ENCODE measurements around the gene ICAM5. TPM values are rescaled to one million over a fixed set of nuclear protein-coding genes. Genes with fewer than 3 reads are reported as not detected.
A peak's percentile ranks its signal among the peaks of the same experiment; 100 is the strongest.

The ICAM5 gene
- total RNA-seq, 2 donors from 2014 or later: 0.41 to 0.49 TPM

GRCh38 chr19:10270616-10271394 is 18.9 kb upstream of the ICAM5 start, which contains the start of gene ICAM1:
Gene ICAM1, plus strand, starts transcription at chr19:10271120. Its CDS starts 40 bp downstream, at chr19:10271160.
- Histone ChIP-seq H3K4me1 (ENCODE audit: control insufficient read depth in 1 of 2, low read depth in 2 of 2) (peaks cover 0 to 13% of the 10 kb centered on the region in 2 donors), H3K27me3 (replicated peaks; ENCODE audit: insufficient read depth) (peaks cover 9% of the 10 kb centered on the region), H3K36me3 (no peaks in the 10 kb centered on the region), H3K9me3 (no peaks in the 10 kb centered on the region), H3K27ac (peak within 1 kb of the TSS; percentile 59 to 68), H3K4me3 (peak within 1 kb of the TSS; percentile 69)
- DNase-seq (ENCODE audit: low spot score) (no peak), ATAC-seq (ENCODE audit: insufficient number of reproducible peaks, low FRiP score, low read depth) (peak; percentile 30)
- no peak for TF ChIP-seq CTCF (IDR thresholded peaks at IDR 0.05)

- DNase-seq (ENCODE audit: low spot score) (no peak), ATAC-seq (ENCODE audit: insufficient number of reproducible peaks, low FRiP score, low read depth) (no peak)
- Histone ChIP-seq H3K36me3 (no peaks in the 10 kb centered on the region), H3K27me3 (replicated peaks; ENCODE audit: insufficient read depth) (peaks cover 9% of the 10 kb centered on the region), H3K4me1 (ENCODE audit: control insufficient read depth in 1 of 2, low read depth in 2 of 2) (peaks cover 0 to 13% of the 10 kb centered on the region in 2 donors), H3K4me3 (peak overlapping the region; percentile 69), H3K9me3 (no peaks in the 10 kb centered on the region), H3K27ac (peak overlapping the region in 1 of 2 donors; percentile 68)
- no peak for TF ChIP-seq CTCF (IDR thresholded peaks at IDR 0.05)
These were observed 18.1 kb upstream of the ICAM5 start for GRCh38 chr19:10271543-10272086.

GRCh38 chr19:10274589-10274988 is 15.2 kb upstream of the ICAM5 start:
- peaks cover 8% of the 10 kb centered on the region for H3K27me3 ChIP-seq (replicated peaks; ENCODE audit: insufficient read depth)
- H3K4me3 ChIP-seq: no peak overlapping the region
- TF ChIP-seq CTCF (IDR thresholded peaks at IDR 0.05): no peak
- no peaks in the 10 kb centered on the region for H3K9me3 ChIP-seq
- H3K36me3 ChIP-seq: no peaks in the 10 kb centered on the region
- peaks cover 0 to 12% of the 10 kb centered on the region in 2 donors for H3K4me1 ChIP-seq (ENCODE audit: control insufficient read depth in 1 of 2, low read depth in 2 of 2)
- no peak overlapping the region for H3K27ac ChIP-seq
- ATAC-seq (ENCODE audit: insufficient number of reproducible peaks, low FRiP score, low read depth) (no peak), DNase-seq (ENCODE audit: low spot score) (no peak)

- Histone ChIP-seq H3K27ac (no peak overlapping the region), H3K4me3 (no peak overlapping the region), H3K36me3 (no peaks in the 10 kb centered on the region), H3K9me3 (no peaks in the 10 kb centered on the region), H3K4me1 (ENCODE audit: control insufficient read depth in 1 of 2, low read depth in 2 of 2) (no peaks in the 10 kb centered on the region), H3K27me3 (replicated peaks; ENCODE audit: insufficient read depth) (no peaks in the 10 kb centered on the region)
- ATAC-seq (ENCODE audit: insufficient number of reproducible peaks, low FRiP score, low read depth) (no peak), DNase-seq (ENCODE audit: low spot score) (no peak)
- TF ChIP-seq CTCF (IDR thresholded peaks at IDR 0.05): no peak
These were observed 11.8 kb upstream of the ICAM5 start for GRCh38 chr19:10277795-10278589.

GRCh38 chr19:10278935-10279334 is 10.8 kb upstream of the ICAM5 start:
- ATAC-seq (ENCODE audit: insufficient number of reproducible peaks, low FRiP score, low read depth) (no peak), DNase-seq (ENCODE audit: low spot score) (no peak)
- Histone ChIP-seq H3K27ac (no peak overlapping the region), H3K9me3 (no peaks in the 10 kb centered on the region), H3K27me3 (replicated peaks; ENCODE audit: insufficient read depth) (no peaks in the 10 kb centered on the region), H3K4me3 (no peak overlapping the region), H3K4me1 (ENCODE audit: control insufficient read depth in 1 of 2, low read depth in 2 of 2) (no peaks in the 10 kb centered on the region), H3K36me3 (peaks cover 4% of the 10 kb centered on the region)
- no peak for TF ChIP-seq CTCF (IDR thresholded peaks at IDR 0.05)
